H1 (cell line): Measurements from ENCODE around the gene AAR2. TPM values are rescaled to one million over a fixed set of nuclear protein-coding genes. Genes with fewer than 3 reads are reported as not detected.

ENCODE experiments used
- CTCF ChIA-PET: fragments of 300-600 bp; sonication (Branson Sonifier 250); formaldehyde crosslinking; loops from one replicate; lab custom pipeline; 2021; ENCODE audit not compliant: partially characterized antibody; lab: Charles Lee
- POLR2A ChIA-PET: fragments of 300-600 bp; sonication (Branson Sonifier 250); formaldehyde crosslinking; loops from one replicate; lab custom pipeline; 2021; ENCODE audit warnings: inconsistent platforms; ENCODE audit not compliant: partially characterized antibody; lab: Charles Lee
- DNase-seq, 2 experiments: peaks; one replicate each; pipeline versions ENCODE4 v3.0.0 to v3.0.0-alpha.2; 2010 to 2022; ENCODE audit warnings: low spot score in 2 of 2, low read depth in 1 of 2, mixed read lengths in 1 of 2
- FAIRE-seq: peaks from 2 replicates; lab custom pipeline; 2011; peaks lifted over from hg19 to GRCh38; lab: Jason Lieb, UNC
- H2AFZ ChIP-seq: 2 replicates; pipeline ENCODE4 v1.8.1; 2012; ENCODE audit warnings: low read length, inconsistent platforms
- H2AK5ac ChIP-seq: 2 replicates; pipeline ENCODE4 v1.6.1; 2013; ENCODE audit warnings: low read depth, low read length
- H2BK120ac ChIP-seq: replicated peaks from 2 replicates; pipeline ENCODE3; 2013; ENCODE audit warnings: low read depth, low read length, inconsistent platforms
- H2BK12ac ChIP-seq: 2 replicates; pipeline ENCODE4 v1.6.1; 2013; ENCODE audit warnings: low read depth, low read length
- H2BK15ac ChIP-seq: 2 replicates; pipeline ENCODE4 v1.6.1; 2013; ENCODE audit warnings: low read length
- H2BK20ac ChIP-seq: 2 replicates; pipeline ENCODE4 v1.6.1; 2013; ENCODE audit warnings: low read length
- H2BK5ac ChIP-seq: 2 replicates; pipeline ENCODE4 v1.6.1; 2013; ENCODE audit warnings: low read depth, low read length
- H3K14ac ChIP-seq: 2 replicates; pipeline ENCODE4 v1.6.1; 2013; ENCODE audit warnings: inconsistent platforms; ENCODE audit not compliant: insufficient read length
- H3K18ac ChIP-seq: 2 replicates; pipeline ENCODE4 v1.6.1; 2013; ENCODE audit warnings: low read length; ENCODE audit errors: extremely low read depth
- H3K23ac ChIP-seq: 2 replicates; pipeline ENCODE4 v1.6.1; 2013; ENCODE audit warnings: inconsistent platforms; ENCODE audit not compliant: insufficient read length
- H3K23me2 ChIP-seq: 2 replicates; pipeline ENCODE4 v1.6.1; 2013; ENCODE audit warnings: low read depth, low read length
- H3K27ac ChIP-seq: 2 replicates; pipeline ENCODE4 v1.6.1; 2011; ENCODE audit warnings: low read depth, low read length, inconsistent platforms
- H3K27me3 ChIP-seq, 4 experiments: replicated peaks in 1 of 4; 1 replicate in 1 of 4; 2 replicates in 3 of 4; pipeline versions ENCODE4 v1.6.1 to v1.8.1; 2011 to 2013; ENCODE audit warnings: low read length in 3 of 4, mild to moderate bottlenecking in 3 of 4, inconsistent platforms in 2 of 4, mixed read lengths in 2 of 4, moderate library complexity in 1 of 4; ENCODE audit not compliant: control insufficient read depth in 3 of 4, insufficient read depth in 3 of 4; ENCODE audit errors: extremely low read depth in 1 of 4
- H3K36me3 ChIP-seq, 4 experiments: 2 replicates each; pipeline versions ENCODE4 v1.6.1 to v1.8.1; 2011 to 2013; ENCODE audit warnings: mild to moderate bottlenecking in 4 of 4, low read length in 3 of 4, moderate library complexity in 2 of 4, control low read depth in 1 of 4, inconsistent platforms in 1 of 4; ENCODE audit not compliant: insufficient read depth in 4 of 4, control insufficient read depth in 2 of 4
- H3K4ac ChIP-seq: replicated peaks from 2 replicates; pipeline ENCODE3; 2013; ENCODE audit warnings: low read length, low read depth, mixed read lengths, inconsistent platforms; ENCODE audit not compliant: insufficient read length
- H3K4me1 ChIP-seq, 4 experiments: replicated peaks in 1 of 4; 1 replicate in 1 of 4; 2 replicates in 3 of 4; pipeline versions ENCODE4 v1.6.1 to v1.8.1; 2011 to 2013; ENCODE audit warnings: low read length in 3 of 4, inconsistent platforms in 2 of 4, mixed read lengths in 1 of 4; ENCODE audit not compliant: insufficient read depth in 4 of 4, control insufficient read depth in 3 of 4
- H3K4me2 ChIP-seq, 2 experiments: 2 replicates each; pipeline versions ENCODE4 v1.6.1 to v1.8.1; 2011 to 2013; ENCODE audit warnings: low read depth in 2 of 2, low read length in 2 of 2, control low read depth in 1 of 2, inconsistent platforms in 1 of 2, mild to moderate bottlenecking in 1 of 2; ENCODE audit not compliant: insufficient read depth in 1 of 2
- H3K4me3 ChIP-seq, 4 experiments: fragments of 200-600, 300-600 bp in 1 of 4; sonication (generic), shearing (Covaris generic), sonication (Bioruptor Twin) in 1 of 4; 2 replicates each; pipeline versions ENCODE4 v1.5.1 to v1.8.1; 2011 to 2016; ENCODE audit warnings: low read length in 4 of 4, low read depth in 3 of 4, control low read depth in 2 of 4, inconsistent platforms in 2 of 4, mild to moderate bottlenecking in 2 of 4, mixed read lengths in 1 of 4, moderate library complexity in 1 of 4; ENCODE audit not compliant: insufficient read depth in 2 of 4; ENCODE audit errors: extremely low read depth in 1 of 4
- H3K56ac ChIP-seq: replicated peaks from 2 replicates; pipeline ENCODE3; 2013; ENCODE audit warnings: low read depth, mild to moderate bottlenecking, mixed read lengths, low read length, inconsistent platforms; ENCODE audit not compliant: insufficient read length
- H3K79me1 ChIP-seq: 2 replicates; pipeline ENCODE4 v1.6.1; 2013; ENCODE audit warnings: low read depth, low read length, control low read depth
- H3K79me2 ChIP-seq, 2 experiments: 2 replicates each; pipeline versions ENCODE4 v1.6.1 to v1.8.1; 2012 to 2013; ENCODE audit warnings: low read length in 2 of 2, mild to moderate bottlenecking in 2 of 2, inconsistent platforms in 1 of 2; ENCODE audit not compliant: insufficient read depth in 2 of 2, control insufficient read depth in 1 of 2
- H3K9ac ChIP-seq, 4 experiments: replicated peaks in 1 of 4; 1 replicate in 1 of 4; 2 replicates in 3 of 4; pipeline versions ENCODE4 v1.6.1 to v1.8.1; 2011 to 2013; ENCODE audit warnings: low read depth in 3 of 4, low read length in 3 of 4, control low read depth in 2 of 4, mild to moderate bottlenecking in 2 of 4, moderate library complexity in 2 of 4, inconsistent platforms in 1 of 4; ENCODE audit errors: extremely low read depth in 1 of 4
- H3K9me3 ChIP-seq, 2 experiments: 2 replicates each; pipeline versions ENCODE4 v1.6.1 to v1.8.1; 2012 to 2013; ENCODE audit warnings: mild to moderate bottlenecking in 2 of 2, moderate library complexity in 2 of 2, control low read depth in 1 of 2, inconsistent platforms in 1 of 2, low read depth in 1 of 2, low read length in 1 of 2, mixed read lengths in 1 of 2; ENCODE audit not compliant: insufficient read depth in 2 of 2
- H4K20me1 ChIP-seq, 2 experiments: replicated peaks in 1 of 2; 2 replicates each; pipeline versions ENCODE3 to v1.8.1; 2011 to 2013; ENCODE audit warnings: inconsistent platforms in 2 of 2, low read length in 2 of 2, mild to moderate bottlenecking in 1 of 2; ENCODE audit not compliant: insufficient read depth in 2 of 2, control insufficient read depth in 1 of 2
- H4K5ac ChIP-seq: 2 replicates; pipeline ENCODE4 v1.6.1; 2013; ENCODE audit warnings: low read length, low read depth, mixed read lengths, inconsistent platforms; ENCODE audit not compliant: insufficient read length
- H4K8ac ChIP-seq: 2 replicates; pipeline ENCODE4 v1.8.0; 2013; ENCODE audit warnings: mild to moderate bottlenecking, moderate library complexity, low read length, inconsistent platforms; ENCODE audit not compliant: insufficient read depth; ENCODE audit errors: extremely low read depth
- H4K91ac ChIP-seq: replicated peaks from 2 replicates; pipeline ENCODE3; 2013; ENCODE audit warnings: low read length, mixed read lengths, inconsistent platforms; ENCODE audit not compliant: insufficient read length
- TEAD4 ChIP-seq: IDR thresholded peaks from 2 replicates; pipeline ENCODE4 v1.6.1; 2012; ENCODE audit warnings: low read depth, low read length, inconsistent platforms, mixed read lengths
- WGBS, 2 experiments: shearing (Covaris generic) in 1 of 2; methylation state at CpG; one replicate each; pipeline versions ENCODE4 v1.1.6 to v1.1.7; 2013 to 2015; ENCODE audit warnings: low lambda C conversion rate in 2 of 2, mixed read lengths in 2 of 2, inconsistent platforms in 1 of 2, low coverage in 1 of 2, missing lambda C conversion rate in 1 of 2; ENCODE audit not compliant: insufficient replicate concordance in 2 of 2, insufficient coverage in 1 of 2, insufficient read length in 1 of 2; ENCODE audit errors: extremely low coverage in 1 of 2, missing lambda C conversion rate in 1 of 2; 5-methylcytosine and 5-hydroxymethylcytosine counted together
- polyA plus RNA-seq, 7 experiments: library from polyadenylated mRNA; depleted of rRNA in 3 of 7; stranded (reverse) in 5 of 7; unstranded in 2 of 7; fragments of >200 nt in 5 of 7; fragments of 200-250 nt in 2 of 7; gene quantifications; 1 replicate in 5 of 7; 2 replicates in 1 of 7; 4 replicates in 1 of 7; pipeline versions ENCODE4 v1.2.1 to v1.2.3, GENCODE V29; 2011 to 2013; ENCODE audit warnings: missing spikeins in 2 of 7, mixed read lengths in 2 of 7
- total RNA-seq: library from RNA; stranded (reverse); fragmentation: NEBNext Ultra II Directional; extraction: Animal tissue kit (Norgen Biotek cat#: 25700); gene quantifications from 2 replicates; pipeline ENCODE4 v1.2.1, GENCODE V29; 2021

AAR2 gene
- total and polyA plus RNA-seq, 2 of the 8 experiments (the other 6 are each of a cell fraction or from before 2014, with no cell fraction given), result 25.5 to 36.1 TPM

GRCh38 chr20:36303831-36304230 is 67.6 kb downstream of the AAR2 start:
- Histone ChIP-seq H2AK5ac (no peak overlapping the region), H3K79me1 (no peaks in the 10 kb centered on the region), H3K36me3 (no peaks in the 10 kb centered on the region), H3K4ac (no peak overlapping the region), H4K20me1 (peaks cover 5 to 6% of the 10 kb centered on the region in 2 experiments), H2BK20ac (no peak overlapping the region), H3K4me3 (no peak overlapping the region), H3K14ac (no peak overlapping the region), H2BK12ac (no peak overlapping the region), H3K9me3 (no peaks in the 10 kb centered on the region), H3K23ac (no peak overlapping the region), H3K4me1 (peaks cover 0 to 9% (median 4%) of the 10 kb centered on the region in 4 experiments; a peak in 6 of 7 replicates), H2AFZ (no peak overlapping the region), H3K23me2 (peaks cover 14% of the 10 kb centered on the region; the same call in 1 of the 2 replicates), H4K5ac (no peak overlapping the region), H3K27ac (no peak overlapping the region), H3K4me2 (no peak overlapping the region), H3K18ac (no peak overlapping the region), H3K9ac (no peak overlapping the region), H3K56ac (no peak overlapping the region), H4K8ac (no peak overlapping the region), H2BK120ac (no peak overlapping the region), H3K79me2 (no peaks in the 10 kb centered on the region), H2BK5ac (no peak overlapping the region), H3K27me3 (peaks cover 0 to 30% (median 22%) of the 10 kb centered on the region in 4 experiments; a peak in 6 of 7 replicates), H2BK15ac (no peak overlapping the region), H4K91ac (no peak overlapping the region)
- POLR2A ChIA-PET, result no interaction called here
- FAIRE-seq, result no peak
- no peak for DNase-seq
- CTCF ChIA-PET, result interaction anchor here (0.8 kb wide), 1 partner anchor 96 kb away, joined by 4 read pairs; no protein-coding TSS in a partner anchor
- WGBS, 2 experiments, result 88% methylated on average over 1 of the region's 1 CpG; no CpG with 5 or more reads in 1 of the 2 experiments
- TF ChIP-seq TEAD4, result no peak
